GM21723 (cell line): ENCODE data around the gene CHML.

ENCODE experiments used
- ATAC-seq: cut with Tn5 transposase; IDR thresholded peaks from one replicate; pipeline ENCODE4 v1.9.1; 2021; ENCODE audit warnings: mild to moderate bottlenecking, moderate library complexity; ENCODE audit not compliant: unreplicated experiment

The CHML gene

GRCh38 chr1:241592273-241592958, 47.8 kb downstream of the CHML start:
- ATAC-seq: peak; percentile 56

- ATAC-seq: no peak
Observed at GRCh38 chr1:241591736-241592135, 48.4 kb downstream of the CHML start.

DNA sequence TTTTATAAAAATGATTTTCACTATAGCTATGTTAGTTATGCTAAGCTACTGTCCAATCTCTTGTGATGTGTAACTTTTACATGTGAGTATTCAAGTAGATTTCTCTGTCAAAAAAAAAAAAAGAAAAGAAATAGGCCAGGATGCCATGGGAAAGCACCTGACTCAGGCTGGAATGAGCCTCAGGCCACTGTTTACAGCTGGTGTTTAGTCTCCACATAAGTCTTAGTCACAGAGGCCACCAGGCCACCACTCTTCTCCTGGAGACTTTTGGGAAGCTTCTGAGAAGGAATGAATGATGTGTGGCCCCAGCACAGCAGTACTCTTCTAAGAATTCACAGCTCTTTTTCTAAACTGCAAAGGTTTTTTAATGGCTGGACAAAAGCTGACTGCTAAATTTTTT, 48.9 kb downstream of the CHML start:
- no peak for ATAC-seq

- no peak for ATAC-seq
Observed at GRCh38 chr1:241590719-241591118, 49.5 kb downstream of the CHML start.
